NCI-H1105 (cell line): ENCODE measurements around the gene THSD4.
"Not testable (repeated sequence)": the region's sequence is repeated elsewhere in the genome, so short reads cannot be mapped to it uniquely, and the experiment has no call there.

Source experiments
- DNase-seq: peaks from one replicate; lab custom pipeline; 2025; lab: John Stamatoyannopoulos, UW

THSD4 gene

GRCh38 chr15:71385457-71385856 lies 270.2 kb downstream of the THSD4 start:
- no peak for DNase-seq

GRCh38 chr15:71386005-71386404 lies 270.7 kb downstream of the THSD4 start:
- DNase-seq, result no peak

- no peak for DNase-seq
These were observed 271.4 kb downstream of the THSD4 start for GRCh38 chr15:71386448-71387236.

- no peak for DNase-seq
These were observed 272.5 kb downstream of the THSD4 start for GRCh38 chr15:71387810-71388209.

- DNase-seq, result no peak
These were observed 274.8 kb downstream of the THSD4 start for GRCh38 chr15:71390096-71390495.

GRCh38 chr15:71391421-71392088 lies 276.3 kb downstream of the THSD4 start:
- no peak for DNase-seq

- DNase-seq, result no peak
These were observed 277.6 kb downstream of the THSD4 start for GRCh38 chr15:71392861-71393283.

- DNase-seq, result no peak
These were observed 278.1 kb downstream of the THSD4 start for GRCh38 chr15:71393383-71393782.

- DNase-seq, result no peak
These were observed 281.4 kb downstream of the THSD4 start for GRCh38 chr15:71396536-71397125.

GRCh38 chr15:71397377-71397776 lies 282.1 kb downstream of the THSD4 start:
- no peak for DNase-seq

GRCh38 chr15:71400294-71400693 lies 285.0 kb downstream of the THSD4 start:
- DNase-seq, result no peak

- not testable (repeated sequence) for DNase-seq
These were observed 286.5 kb downstream of the THSD4 start for GRCh38 chr15:71401728-71402127.

GRCh38 chr15:71409541-71409940 lies 294.3 kb downstream of the THSD4 start:
- no peak for DNase-seq

GRCh38 chr15:71410347-71410746 lies 295.1 kb downstream of the THSD4 start:
- no peak for DNase-seq

- DNase-seq, result no peak
These were observed 296.5 kb downstream of the THSD4 start for GRCh38 chr15:71411538-71412482.

GRCh38 chr15:71413419-71413818 lies 298.1 kb downstream of the THSD4 start:
- DNase-seq, result no peak

GRCh38 chr15:71414853-71415252 lies 299.6 kb downstream of the THSD4 start:
- no peak for DNase-seq

- no peak for DNase-seq
These were observed 307.4 kb downstream of the THSD4 start for GRCh38 chr15:71422530-71423259.

GRCh38 chr15:71424765-71425164 lies 309.5 kb downstream of the THSD4 start:
- DNase-seq, result no peak

- DNase-seq, result no peak
These were observed 310.1 kb downstream of the THSD4 start for GRCh38 chr15:71425388-71425787.

- no peak for DNase-seq
These were observed 311.5 kb downstream of the THSD4 start for GRCh38 chr15:71426792-71427191.
